Osteoblast (primary cell): ENCODE results near the gene PKN3. TPM values are rescaled to one million over a fixed set of nuclear protein-coding genes. Genes with fewer than 3 reads are reported as not detected.

Experiments used
- DNase-seq: peaks from one replicate; pipeline ENCODE4 v3.0.0; 2011; ENCODE audit warnings: low spot score, mixed read lengths; ENCODE audit not compliant: insufficient read length; ENCODE audit errors: missing footprints
- H2AFZ ChIP-seq: 2 replicates; pipeline ENCODE4 v1.6.0; 2011; ENCODE audit warnings: mild to moderate bottlenecking, low read length
- H3K27ac ChIP-seq: 2 replicates; pipeline ENCODE4 v1.5.1; 2011; ENCODE audit warnings: mild to moderate bottlenecking, low read depth, low read length, moderate library complexity
- H3K27me3 ChIP-seq: 2 replicates; pipeline ENCODE4 v1.6.0; 2012; ENCODE audit warnings: mild to moderate bottlenecking, control low read depth, inconsistent platforms, low read length, moderate library complexity; ENCODE audit not compliant: insufficient read depth
- H3K36me3 ChIP-seq: 2 replicates; pipeline ENCODE4 v1.5.1; 2011; ENCODE audit warnings: mild to moderate bottlenecking, low read length, control low read depth, moderate library complexity; ENCODE audit not compliant: insufficient read depth
- H3K4me1 ChIP-seq: 2 replicates; pipeline ENCODE4 v1.5.1; 2011; ENCODE audit warnings: mild to moderate bottlenecking, low read length, control low read depth, moderate library complexity; ENCODE audit not compliant: insufficient read depth
- H3K4me2 ChIP-seq: 2 replicates; pipeline ENCODE4 v1.6.0; 2011; ENCODE audit warnings: mild to moderate bottlenecking, low read length; ENCODE audit not compliant: insufficient read depth
- H3K4me3 ChIP-seq: fragments of 200-600 bp; sonication (generic); 3 replicates; pipeline ENCODE4 v1.5.1; 2012; ENCODE audit warnings: mild to moderate bottlenecking, low read length, inconsistent platforms; ENCODE audit not compliant: insufficient read depth
- H3K79me2 ChIP-seq: 2 replicates; pipeline ENCODE4 v1.6.0; 2012; ENCODE audit warnings: mild to moderate bottlenecking, low read length, control low read depth, inconsistent platforms; ENCODE audit not compliant: insufficient read depth
- H3K9me3 ChIP-seq: 2 replicates; pipeline ENCODE4 v1.5.1; 2011; ENCODE audit warnings: low read depth, low read length, control low read depth
- H4K20me1 ChIP-seq: 2 replicates; pipeline ENCODE4 v1.6.0; 2012; ENCODE audit warnings: mild to moderate bottlenecking, low read length, control low read depth; ENCODE audit not compliant: insufficient read depth
- total RNA-seq: library from RNA; depleted of rRNA; stranded (reverse); fragments of >200 nt; gene quantifications from 2 replicates; pipeline ENCODE4 v1.2.3, GENCODE V29; 2012
- TF ChIP-seq, protein P1 (sequence below): IDR thresholded peaks from 2 replicates; pipeline ENCODE4 v1.5.1; 2011; ENCODE audit warnings: mild to moderate bottlenecking, low read depth, low read length, moderate library complexity; ENCODE audit errors: extremely low read depth

PKN3 gene
- total RNA-seq, 1 donor = 4.3 TPM

DNA sequence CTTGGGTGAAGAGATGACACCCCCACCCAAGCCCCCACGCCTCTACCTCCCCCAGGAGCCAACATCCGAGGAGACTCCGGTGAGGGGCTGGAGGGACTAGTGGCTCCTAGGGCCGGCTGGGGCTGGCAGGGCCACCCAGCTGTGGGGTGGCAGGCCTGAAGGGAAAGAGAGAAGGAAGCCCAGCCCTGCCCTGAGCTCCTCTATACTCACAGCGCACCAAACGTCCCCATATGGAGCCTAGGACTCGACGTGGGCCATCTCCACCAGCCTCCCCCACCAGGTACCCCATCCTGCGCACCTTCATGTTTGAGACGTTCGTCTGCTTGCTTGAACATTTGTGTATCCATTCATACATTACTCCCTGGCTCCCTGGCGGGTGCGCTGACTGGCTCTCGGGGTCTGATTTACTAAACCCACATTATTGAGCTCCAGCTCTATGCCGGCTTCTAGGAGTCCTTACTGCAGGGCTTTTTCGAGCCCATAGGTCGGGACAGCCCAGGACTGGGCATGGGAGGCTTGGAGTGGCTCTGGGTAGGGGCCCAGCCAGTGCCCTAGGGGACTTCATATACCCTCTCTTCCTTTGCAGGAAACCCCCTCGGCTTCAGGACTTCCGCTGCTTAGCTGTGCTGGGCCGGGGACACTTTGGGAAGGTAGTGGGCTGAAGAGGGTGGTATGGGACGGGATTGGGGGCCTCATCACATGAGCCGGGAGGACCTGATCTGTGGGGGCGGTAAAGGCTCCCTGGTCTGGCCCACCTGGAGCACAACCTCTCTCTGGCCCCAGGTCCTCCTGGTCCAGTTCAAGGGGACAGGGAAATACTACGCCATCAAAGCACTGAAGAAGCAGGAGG, 12.5 kb downstream of the PKN3 start:
- H3K27me3 ChIP-seq = no peaks in the 10 kb centered on the region
- H3K4me3 ChIP-seq = no peak overlapping the region
- no peaks in the 10 kb centered on the region for H3K9me3 ChIP-seq
- no peaks in the 10 kb centered on the region for H3K4me1 ChIP-seq
- H2AFZ ChIP-seq = no peak overlapping the region
- no peaks in the 10 kb centered on the region for H3K36me3 ChIP-seq
- no peaks in the 10 kb centered on the region for H3K79me2 ChIP-seq
- TF ChIP-seq, protein P1, sequence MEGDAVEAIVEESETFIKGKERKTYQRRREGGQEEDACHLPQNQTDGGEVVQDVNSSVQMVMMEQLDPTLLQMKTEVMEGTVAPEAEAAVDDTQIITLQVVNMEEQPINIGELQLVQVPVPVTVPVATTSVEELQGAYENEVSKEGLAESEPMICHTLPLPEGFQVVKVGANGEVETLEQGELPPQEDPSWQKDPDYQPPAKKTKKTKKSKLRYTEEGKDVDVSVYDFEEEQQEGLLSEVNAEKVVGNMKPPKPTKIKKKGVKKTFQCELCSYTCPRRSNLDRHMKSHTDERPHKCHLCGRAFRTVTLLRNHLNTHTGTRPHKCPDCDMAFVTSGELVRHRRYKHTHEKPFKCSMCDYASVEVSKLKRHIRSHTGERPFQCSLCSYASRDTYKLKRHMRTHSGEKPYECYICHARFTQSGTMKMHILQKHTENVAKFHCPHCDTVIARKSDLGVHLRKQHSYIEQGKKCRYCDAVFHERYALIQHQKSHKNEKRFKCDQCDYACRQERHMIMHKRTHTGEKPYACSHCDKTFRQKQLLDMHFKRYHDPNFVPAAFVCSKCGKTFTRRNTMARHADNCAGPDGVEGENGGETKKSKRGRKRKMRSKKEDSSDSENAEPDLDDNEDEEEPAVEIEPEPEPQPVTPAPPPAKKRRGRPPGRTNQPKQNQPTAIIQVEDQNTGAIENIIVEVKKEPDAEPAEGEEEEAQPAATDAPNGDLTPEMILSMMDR = no peak
- peak; percentile 54 for DNase-seq
- H3K4me2 ChIP-seq = no peak overlapping the region
- no peak overlapping the region for H3K27ac ChIP-seq
- H4K20me1 ChIP-seq = no peaks in the 10 kb centered on the region

DNA sequence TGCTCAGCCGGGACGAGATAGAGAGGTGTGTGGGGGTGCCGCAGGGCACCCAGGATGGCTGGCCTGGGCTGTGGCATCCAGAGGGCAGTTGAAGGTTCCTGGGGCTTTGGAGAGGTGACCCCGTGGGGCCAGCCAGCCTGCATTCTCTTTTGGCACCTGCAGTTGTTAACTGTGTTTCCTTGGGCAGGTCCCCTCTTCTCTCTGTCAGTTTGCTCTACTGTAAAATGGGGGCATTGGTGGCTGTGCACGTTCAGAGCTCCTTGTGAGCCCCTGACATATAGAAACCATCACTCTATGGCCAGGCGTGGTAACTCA, 13.1 kb downstream of the PKN3 start:
- H3K9me3 ChIP-seq = no peaks in the 10 kb centered on the region
- H3K4me3 ChIP-seq = no peak overlapping the region
- no peaks in the 10 kb centered on the region for H3K36me3 ChIP-seq
- DNase-seq = peak; percentile 31
- H3K27ac ChIP-seq = no peak overlapping the region
- H4K20me1 ChIP-seq = no peaks in the 10 kb centered on the region
- no peaks in the 10 kb centered on the region for H3K27me3 ChIP-seq
- no peak overlapping the region for H3K4me2 ChIP-seq
- TF ChIP-seq, protein P1 = no peak
- H3K4me1 ChIP-seq = no peaks in the 10 kb centered on the region
- no peak overlapping the region for H2AFZ ChIP-seq
- H3K79me2 ChIP-seq = no peaks in the 10 kb centered on the region

DNA sequence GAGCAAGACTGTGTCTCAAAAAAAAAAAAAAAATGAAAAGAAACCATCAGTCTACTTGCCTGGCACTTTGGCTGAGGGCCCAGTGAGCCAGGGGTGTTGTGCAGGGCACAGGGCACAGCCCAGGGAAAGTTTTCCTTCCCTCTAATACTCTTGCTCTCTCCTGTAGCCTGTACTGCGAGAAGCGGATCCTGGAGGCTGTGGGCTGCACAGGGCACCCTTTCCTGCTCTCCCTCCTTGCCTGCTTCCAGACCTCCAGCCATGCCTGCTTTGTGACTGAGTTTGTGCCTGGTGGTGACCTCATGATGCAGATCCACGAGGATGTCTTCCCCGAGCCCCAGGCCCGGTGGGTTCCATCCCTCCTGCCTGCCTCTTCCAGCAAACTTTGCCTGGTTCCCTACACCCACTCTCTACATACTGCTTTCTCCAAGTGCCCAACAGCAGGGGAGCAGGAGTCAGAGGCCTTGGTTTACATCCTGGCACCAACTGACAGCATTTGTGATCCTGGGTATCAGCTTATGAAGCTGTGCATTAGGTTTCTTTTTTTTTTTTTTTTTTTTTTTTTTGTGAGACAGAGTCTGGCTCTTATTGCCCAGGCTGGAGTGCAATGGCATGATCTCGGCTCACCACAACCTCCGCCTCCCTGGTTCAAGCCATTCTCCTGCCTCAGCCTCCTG, 14.4 kb downstream of the PKN3 start:
- Histone ChIP-seq H3K27me3 (no peaks in the 10 kb centered on the region), H3K27ac (no peak overlapping the region), H3K36me3 (no peaks in the 10 kb centered on the region), H3K9me3 (no peaks in the 10 kb centered on the region), H2AFZ (no peak overlapping the region), H3K79me2 (no peaks in the 10 kb centered on the region), H4K20me1 (no peaks in the 10 kb centered on the region), H3K4me1 (no peaks in the 10 kb centered on the region), H3K4me2 (no peak overlapping the region), H3K4me3 (no peak overlapping the region)
- DNase-seq = peak; percentile 45
- TF ChIP-seq, protein P1 = no peak

DNA sequence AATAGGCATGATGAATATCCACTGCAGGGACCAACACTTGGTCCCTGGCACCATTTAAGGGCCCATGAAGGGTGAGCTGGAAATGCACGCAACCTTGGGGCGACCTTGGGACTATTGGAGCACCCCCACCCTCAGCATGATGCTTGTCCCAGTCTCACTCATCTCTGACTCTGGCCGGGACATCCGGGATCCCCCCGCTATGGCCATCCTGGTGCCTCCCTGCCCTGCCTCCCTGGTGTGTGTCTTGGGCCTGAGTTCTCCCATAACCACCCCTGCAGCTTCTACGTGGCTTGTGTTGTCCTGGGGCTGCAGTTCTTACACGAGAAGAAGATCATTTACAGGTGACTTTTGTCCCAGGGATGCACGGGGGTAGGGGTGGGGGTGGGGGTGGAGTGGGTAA, 15.7 kb downstream of the PKN3 start:
- no peaks in the 10 kb centered on the region for H4K20me1 ChIP-seq
- H3K9me3 ChIP-seq = no peaks in the 10 kb centered on the region
- TF ChIP-seq, protein P1 = no peak
- H3K4me3 ChIP-seq = no peak overlapping the region
- no peaks in the 10 kb centered on the region for H3K4me1 ChIP-seq
- H3K27ac ChIP-seq = no peak overlapping the region
- H3K36me3 ChIP-seq = no peaks in the 10 kb centered on the region
- no peak overlapping the region for H2AFZ ChIP-seq
- H3K27me3 ChIP-seq = no peaks in the 10 kb centered on the region
- H3K4me2 ChIP-seq = no peak overlapping the region
- DNase-seq = peak; percentile 72
- H3K79me2 ChIP-seq = no peaks in the 10 kb centered on the region
